Measurements from ENCODE around the gene RIMKLA.

- no peak for TF ChIP-seq POLR2A (IDR thresholded peaks at IDR 0.05; ENCODE audit: low read depth, low read length)
- no peak for TF ChIP-seq POLR2AphosphoS5 (IDR thresholded peaks at IDR 0.05; ENCODE audit: low read depth, low read length)
- no peak for TF ChIP-seq TAF1 (IDR thresholded peaks at IDR 0.05; ENCODE audit: low read depth, low read length)
- no peak for TF ChIP-seq SPI1 (IDR thresholded peaks at IDR 0.05; ENCODE audit: low read depth, low read length)
- no peak for TF ChIP-seq PAX5 (IDR thresholded peaks at IDR 0.05; ENCODE audit: insufficient read depth, low read length, severe bottlenecking)
These were observed 47.7 kb upstream of the RIMKLA start for GRCh38 chr1:42332877-42333276.
